Fibroblast of the aortic adventitia (primary cell): Measurements from ENCODE around the gene NAA16. TPM values are rescaled to one million over a fixed set of nuclear protein-coding genes. Genes with fewer than 3 reads are reported as not detected.

ENCODE experiments used
- DNase-seq: peaks from one replicate; pipeline ENCODE4 v3.0.0-alpha.2; 2010; ENCODE audit warnings: low read depth
- H3K4me3 ChIP-seq: 2 replicates; pipeline ENCODE4 v1.5.1; 2011; ENCODE audit warnings: low read depth, mild to moderate bottlenecking, control low read depth, low read length, moderate library complexity
- total RNA-seq: library from RNA; depleted of rRNA; stranded (reverse); fragments of >200 nt; gene quantifications from 2 replicates; pipeline ENCODE4 v1.2.3, GENCODE V29; 2012; ENCODE audit warnings: low replicate concordance
- TF ChIP-seq, protein P1 (sequence below): IDR thresholded peaks from 2 replicates; pipeline ENCODE4 v1.5.1; 2011; ENCODE audit warnings: mild to moderate bottlenecking, low read length, control low read depth, inconsistent platforms; ENCODE audit not compliant: insufficient read depth

The NAA16 gene
- total RNA-seq, 1 donor = 16.1 TPM

DNA sequence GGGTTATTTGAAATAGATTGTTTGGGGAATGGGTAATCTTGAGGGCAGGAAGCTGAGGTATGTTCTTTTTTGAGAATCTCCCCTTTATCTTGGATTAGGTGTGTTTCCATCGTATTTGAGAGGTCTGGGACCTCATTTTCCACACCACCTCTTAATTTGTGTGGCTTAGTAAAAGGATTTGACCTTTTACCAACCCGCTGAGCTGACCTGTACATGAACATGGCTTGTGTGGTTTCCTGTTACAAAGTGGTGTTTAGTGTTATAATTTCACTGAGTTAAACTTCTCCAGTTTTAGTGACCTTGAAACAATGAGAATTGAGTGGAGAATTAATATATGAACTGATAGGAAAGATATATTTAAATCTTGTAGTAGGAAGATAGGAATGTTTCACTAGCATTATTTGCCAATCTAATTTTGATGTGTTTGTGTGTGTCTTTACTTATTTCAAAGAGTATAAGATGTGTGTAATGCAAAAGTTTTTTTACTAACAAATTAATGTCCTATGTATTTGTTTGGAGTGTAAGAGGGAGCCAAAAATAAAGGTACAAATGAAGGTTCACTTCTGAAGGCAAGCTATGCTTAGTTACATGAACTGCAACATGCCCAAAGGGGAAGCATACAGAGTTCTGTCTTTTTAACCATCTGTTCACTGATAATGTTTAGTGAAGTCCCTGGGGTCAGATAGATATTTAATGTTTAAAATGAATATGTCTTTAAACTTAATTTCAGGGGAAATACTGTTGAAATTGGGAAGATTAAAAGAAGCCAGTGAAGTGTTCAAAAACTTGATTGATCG, 17.1 kb downstream of the NAA16 start:
- no peak for DNase-seq
- TF ChIP-seq, protein P1, sequence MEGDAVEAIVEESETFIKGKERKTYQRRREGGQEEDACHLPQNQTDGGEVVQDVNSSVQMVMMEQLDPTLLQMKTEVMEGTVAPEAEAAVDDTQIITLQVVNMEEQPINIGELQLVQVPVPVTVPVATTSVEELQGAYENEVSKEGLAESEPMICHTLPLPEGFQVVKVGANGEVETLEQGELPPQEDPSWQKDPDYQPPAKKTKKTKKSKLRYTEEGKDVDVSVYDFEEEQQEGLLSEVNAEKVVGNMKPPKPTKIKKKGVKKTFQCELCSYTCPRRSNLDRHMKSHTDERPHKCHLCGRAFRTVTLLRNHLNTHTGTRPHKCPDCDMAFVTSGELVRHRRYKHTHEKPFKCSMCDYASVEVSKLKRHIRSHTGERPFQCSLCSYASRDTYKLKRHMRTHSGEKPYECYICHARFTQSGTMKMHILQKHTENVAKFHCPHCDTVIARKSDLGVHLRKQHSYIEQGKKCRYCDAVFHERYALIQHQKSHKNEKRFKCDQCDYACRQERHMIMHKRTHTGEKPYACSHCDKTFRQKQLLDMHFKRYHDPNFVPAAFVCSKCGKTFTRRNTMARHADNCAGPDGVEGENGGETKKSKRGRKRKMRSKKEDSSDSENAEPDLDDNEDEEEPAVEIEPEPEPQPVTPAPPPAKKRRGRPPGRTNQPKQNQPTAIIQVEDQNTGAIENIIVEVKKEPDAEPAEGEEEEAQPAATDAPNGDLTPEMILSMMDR = no peak
- H3K4me3 ChIP-seq = no peak overlapping the region

DNA sequence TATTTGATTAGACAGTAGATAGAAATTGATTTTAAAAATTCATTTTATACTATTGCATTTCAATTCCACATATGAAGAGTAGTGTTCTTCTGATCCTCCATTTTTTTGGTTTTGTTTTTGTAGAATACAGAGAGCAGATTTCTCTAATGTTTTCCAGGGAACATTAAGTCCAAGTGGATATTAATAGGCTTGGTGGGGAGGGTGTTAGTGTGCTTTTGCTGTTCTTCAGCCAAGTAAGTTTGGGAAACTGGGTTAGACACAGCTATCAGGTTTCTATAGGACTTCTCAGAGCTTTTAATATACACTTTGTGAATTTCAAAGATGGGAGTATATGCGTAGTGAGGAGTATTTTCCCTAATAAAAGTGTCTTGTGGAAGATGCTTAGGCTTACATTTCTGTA, 21.8 kb downstream of the NAA16 start:
- H3K4me3 ChIP-seq = no peak overlapping the region
- no peak for DNase-seq
- TF ChIP-seq, protein P1 = no peak

- no peak for DNase-seq
- H3K4me3 ChIP-seq = no peak overlapping the region
- TF ChIP-seq, protein P1 = no peak
These were observed 23.7 kb downstream of the NAA16 start for GRCh38 chr13:41334810-41335209.

- no peak for DNase-seq
- no peak overlapping the region for H3K4me3 ChIP-seq
- TF ChIP-seq, protein P1 = no peak
These were observed 33.3 kb downstream of the NAA16 start for GRCh38 chr13:41344358-41344757.

DNA sequence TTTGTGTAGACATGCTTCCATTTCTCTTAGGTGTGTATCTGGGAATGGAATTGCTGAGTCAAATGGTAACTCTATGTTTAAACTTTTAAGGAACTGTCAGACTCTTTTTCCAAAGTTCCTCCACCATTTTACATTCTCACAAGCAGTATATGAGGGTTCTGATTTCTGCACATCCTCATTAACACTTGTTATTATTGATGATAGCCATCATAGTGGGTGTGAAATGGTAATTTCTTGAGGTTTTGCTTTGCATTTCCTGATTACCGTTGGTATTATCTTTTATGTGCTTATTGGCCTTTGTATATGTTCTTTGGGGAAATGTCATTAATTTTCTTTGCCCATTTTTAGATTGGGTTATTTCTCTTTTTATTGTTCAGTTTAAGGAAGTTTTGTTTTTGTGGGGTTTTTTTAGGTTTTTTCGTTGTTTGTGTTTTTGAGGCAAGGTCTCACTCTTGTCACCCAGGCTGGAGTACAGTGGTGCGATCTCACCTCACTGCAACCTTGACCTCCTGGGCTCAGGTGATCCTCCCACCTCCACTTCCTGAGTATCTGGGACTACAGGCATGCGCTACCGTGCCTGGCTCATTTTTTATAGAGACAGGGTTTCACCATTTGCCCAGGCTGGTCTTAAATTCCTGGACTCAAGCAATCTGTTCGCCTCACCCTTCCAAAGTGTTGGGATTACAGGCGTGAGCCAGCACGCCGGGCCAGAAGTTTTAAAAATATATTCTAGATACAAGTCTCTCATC, 34.3 kb downstream of the NAA16 start:
- no peak for DNase-seq

GRCh38 chr13:41345914-41346589, 35.0 kb downstream of the NAA16 start:
- peak; percentile 62 for DNase-seq
- no peak overlapping the region for H3K4me3 ChIP-seq
- TF ChIP-seq, protein P1 = no peak

More for the DNA sequence above, 34.3 kb downstream of the NAA16 start:
- H3K4me3 ChIP-seq = no peak overlapping the region
- TF ChIP-seq, protein P1 = no peak
